ENCODE measurements around the gene AARS2.

DNA sequence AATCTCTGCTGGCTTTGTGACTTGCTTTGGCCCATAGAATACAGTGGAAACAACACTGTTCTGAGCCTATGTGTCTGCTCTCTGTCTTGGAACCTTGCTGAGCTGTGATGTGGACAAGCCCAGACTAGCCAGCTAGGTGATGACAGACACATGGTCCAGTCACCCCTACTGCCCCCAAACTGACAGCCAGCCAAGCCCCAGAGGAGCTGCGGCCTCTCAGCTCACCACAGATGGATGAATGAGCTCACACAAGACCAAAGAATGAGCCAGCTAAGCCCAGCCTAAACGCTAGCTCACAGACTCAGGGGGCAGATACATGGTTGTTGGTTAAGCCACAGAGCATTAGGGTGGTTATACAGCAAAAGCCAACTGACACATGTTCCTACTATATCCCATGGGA lies 4.1 kb downstream of the AARS2 start:
- no peak for TF ChIP-seq POLR2A (IDR thresholded peaks at IDR 0.05)
- TF ChIP-seq, protein P1, sequence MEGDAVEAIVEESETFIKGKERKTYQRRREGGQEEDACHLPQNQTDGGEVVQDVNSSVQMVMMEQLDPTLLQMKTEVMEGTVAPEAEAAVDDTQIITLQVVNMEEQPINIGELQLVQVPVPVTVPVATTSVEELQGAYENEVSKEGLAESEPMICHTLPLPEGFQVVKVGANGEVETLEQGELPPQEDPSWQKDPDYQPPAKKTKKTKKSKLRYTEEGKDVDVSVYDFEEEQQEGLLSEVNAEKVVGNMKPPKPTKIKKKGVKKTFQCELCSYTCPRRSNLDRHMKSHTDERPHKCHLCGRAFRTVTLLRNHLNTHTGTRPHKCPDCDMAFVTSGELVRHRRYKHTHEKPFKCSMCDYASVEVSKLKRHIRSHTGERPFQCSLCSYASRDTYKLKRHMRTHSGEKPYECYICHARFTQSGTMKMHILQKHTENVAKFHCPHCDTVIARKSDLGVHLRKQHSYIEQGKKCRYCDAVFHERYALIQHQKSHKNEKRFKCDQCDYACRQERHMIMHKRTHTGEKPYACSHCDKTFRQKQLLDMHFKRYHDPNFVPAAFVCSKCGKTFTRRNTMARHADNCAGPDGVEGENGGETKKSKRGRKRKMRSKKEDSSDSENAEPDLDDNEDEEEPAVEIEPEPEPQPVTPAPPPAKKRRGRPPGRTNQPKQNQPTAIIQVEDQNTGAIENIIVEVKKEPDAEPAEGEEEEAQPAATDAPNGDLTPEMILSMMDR (IDR thresholded peaks at IDR 0.05): no peak

Measured in body of pancreas (tissue), 4 donors.